Left lung (tissue), 10 donors: ENCODE measurements around the gene ASTL. TPM values are rescaled to one million over a fixed set of nuclear protein-coding genes. Genes with fewer than 3 reads are reported as not detected.

ENCODE experiments used
- ATAC-seq: fragments of 200-7000 bp; cut with Tn5 transposase; one replicate; pipeline ENCODE4 v1.9.1; 2020; ENCODE audit warnings: moderate library complexity
- DNase-seq, 4 donors: peaks; one replicate each; pipeline ENCODE4 v3.0.0-alpha.2; 2013 to 2020
- H3K27ac ChIP-seq, 2 donors: fragments of 200-600 bp; sonication (generic) in 1 of 2; one replicate each; pipeline versions ENCODE4 v1.5.0 to v1.8.0; 2020 to 2021
- H3K27me3 ChIP-seq, 2 donors: fragments of 200-600 bp; sonication (generic) in 1 of 2; one replicate each; pipeline versions ENCODE4 v1.5.0 to v1.8.0; 2020 to 2021
- H3K36me3 ChIP-seq, 2 donors: fragments of 200-600 bp; sonication (generic) in 1 of 2; one replicate each; pipeline versions ENCODE4 v1.5.0 to v1.8.0; 2020 to 2021
- H3K4me1 ChIP-seq, 2 donors: fragments of 200-600 bp; one replicate each; pipeline ENCODE4 v1.8.0; 2021
- H3K4me3 ChIP-seq, 2 donors: fragments of 200-600 bp; sonication (generic) in 1 of 2; one replicate each; pipeline versions ENCODE4 v1.5.0 to v1.8.0; 2020 to 2021; ENCODE audit warnings: mild to moderate bottlenecking in 1 of 2
- H3K9me3 ChIP-seq, 2 donors: fragments of 200-600 bp; sonication (generic) in 1 of 2; one replicate each; pipeline versions ENCODE4 v1.5.0 to v1.8.0; 2020 to 2021
- intact Hi-C, 2 donors: fragments of 100-400 bp; cut with DNase I; formaldehyde crosslinking; loops; one replicate each; pipeline versions ENCODE4 v1.11.2 to v1.14.2; 2022
- polyA plus RNA-seq, 6 donors: library from polyadenylated mRNA; unstranded; fragments of 120-200 nt; gene quantifications; one replicate each; pipeline ENCODE4 v1.2.1, GENCODE V29; 2013; ENCODE audit not compliant: insufficient read length in 6 of 6
- total RNA-seq, 2 donors: library from RNA; stranded (reverse); fragmentation: NEBNext Ultra II Directional; extraction: Animal tissue kit (Norgen Biotek cat#: 25700); gene quantifications; one replicate each; pipeline ENCODE4 v1.2.1, GENCODE V29; 2021
- TF ChIP-seq, protein P1 (sequence below), 2 donors: fragments of 200-600 bp; sonication (generic) in 1 of 2; IDR thresholded peaks; one replicate each; pipeline versions ENCODE4 v1.5.0 to v1.8.0; 2021; ENCODE audit warnings: antibody characterized with exemption in 2 of 2
- donor health status: DM: no; HTN: yes; CAD: no.
- donor health status: DM: no; HTN: no; CAD: no.

The ASTL gene
- total and polyA plus RNA-seq, 8 donors, result 0.11 to 0.30 (median 0.21) TPM; not detected in 3

DNA sequence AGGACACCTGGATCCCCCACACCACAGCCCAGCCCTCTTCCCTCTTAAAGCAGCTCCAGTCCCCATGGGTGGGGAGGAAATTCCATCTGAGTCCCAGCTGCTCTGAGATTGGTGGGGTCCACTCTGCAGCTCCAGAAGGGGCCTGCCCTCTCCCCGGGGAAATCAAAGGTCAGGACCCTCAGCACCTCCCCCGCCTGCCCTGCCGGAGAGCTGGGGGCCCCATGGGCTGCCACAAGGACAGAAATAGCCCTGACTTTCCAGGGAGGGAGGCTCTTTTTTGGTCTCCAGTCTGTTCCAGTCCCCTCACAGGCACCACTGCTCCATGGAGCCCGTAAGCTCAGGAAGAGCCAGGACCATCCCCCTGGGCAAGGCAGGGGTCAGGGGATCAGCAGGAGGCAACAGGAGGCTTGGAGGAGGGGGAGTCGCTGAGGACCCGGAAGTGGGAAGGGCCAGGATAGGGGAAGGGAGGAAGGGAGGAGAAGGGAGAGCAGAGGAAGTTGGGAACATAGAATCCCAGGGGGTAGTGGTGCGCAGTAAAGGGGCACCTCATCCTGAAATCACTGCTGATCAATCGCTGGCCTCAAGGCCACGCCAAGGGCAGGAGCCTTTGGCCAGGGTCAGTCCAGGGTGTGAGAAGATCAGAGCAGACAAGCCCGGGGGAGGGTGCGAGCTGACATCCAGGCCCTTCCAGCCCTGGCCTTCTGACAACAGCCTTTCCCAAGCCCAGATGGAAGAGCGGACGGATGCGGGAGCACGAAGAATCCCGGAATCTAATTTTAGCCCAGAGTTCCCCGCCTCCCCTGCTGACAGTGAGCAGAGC is 29.6 kb downstream of the ASTL start:
- intact Hi-C loops, result no loop called here
- Histone ChIP-seq H3K27ac (no peak overlapping the region), H3K4me3 (no peak overlapping the region), H3K27me3 (peaks cover 0 to 12% of the 10 kb centered on the region in 2 donors), H3K9me3 (peaks cover 0 to 16% of the 10 kb centered on the region in 2 donors), H3K4me1 (no peaks in the 10 kb centered on the region), H3K36me3 (no peaks in the 10 kb centered on the region)
- no peak for ATAC-seq
- DNase-seq, result peak; percentile 19 to 58 (median 35)
- TF ChIP-seq, protein P1, sequence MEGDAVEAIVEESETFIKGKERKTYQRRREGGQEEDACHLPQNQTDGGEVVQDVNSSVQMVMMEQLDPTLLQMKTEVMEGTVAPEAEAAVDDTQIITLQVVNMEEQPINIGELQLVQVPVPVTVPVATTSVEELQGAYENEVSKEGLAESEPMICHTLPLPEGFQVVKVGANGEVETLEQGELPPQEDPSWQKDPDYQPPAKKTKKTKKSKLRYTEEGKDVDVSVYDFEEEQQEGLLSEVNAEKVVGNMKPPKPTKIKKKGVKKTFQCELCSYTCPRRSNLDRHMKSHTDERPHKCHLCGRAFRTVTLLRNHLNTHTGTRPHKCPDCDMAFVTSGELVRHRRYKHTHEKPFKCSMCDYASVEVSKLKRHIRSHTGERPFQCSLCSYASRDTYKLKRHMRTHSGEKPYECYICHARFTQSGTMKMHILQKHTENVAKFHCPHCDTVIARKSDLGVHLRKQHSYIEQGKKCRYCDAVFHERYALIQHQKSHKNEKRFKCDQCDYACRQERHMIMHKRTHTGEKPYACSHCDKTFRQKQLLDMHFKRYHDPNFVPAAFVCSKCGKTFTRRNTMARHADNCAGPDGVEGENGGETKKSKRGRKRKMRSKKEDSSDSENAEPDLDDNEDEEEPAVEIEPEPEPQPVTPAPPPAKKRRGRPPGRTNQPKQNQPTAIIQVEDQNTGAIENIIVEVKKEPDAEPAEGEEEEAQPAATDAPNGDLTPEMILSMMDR (IDR thresholded peaks at IDR 0.05), result no peak

DNA sequence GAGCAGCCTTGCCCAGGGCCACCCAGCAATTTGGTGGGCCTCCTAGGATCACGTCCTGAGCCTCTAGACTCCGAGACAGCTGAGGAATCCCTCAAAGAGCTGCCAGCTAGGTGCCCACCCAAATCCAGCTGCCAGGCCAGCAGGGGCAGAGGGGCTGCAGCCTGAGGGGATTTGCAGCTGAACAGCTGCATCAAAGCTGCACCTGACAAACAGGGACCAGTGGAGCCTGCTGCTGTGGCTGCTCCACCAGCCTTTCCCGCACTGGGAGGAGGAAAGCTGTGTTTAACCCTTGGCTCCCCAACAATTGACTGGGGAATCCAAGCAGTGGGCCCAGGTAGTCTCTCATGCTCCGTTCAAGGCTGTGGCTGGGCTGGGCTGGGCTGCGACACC is 30.2 kb downstream of the ASTL start:
- intact Hi-C loops, result no loop called here
- TF ChIP-seq, protein P1 (IDR thresholded peaks at IDR 0.05), result no peak
- DNase-seq (peak in 2 of 4 donors; percentile 13 to 49), ATAC-seq (no peak)
- Histone ChIP-seq H3K36me3 (no peaks in the 10 kb centered on the region), H3K4me3 (no peak overlapping the region), H3K27me3 (peaks cover 0 to 12% of the 10 kb centered on the region in 2 donors), H3K27ac (no peak overlapping the region), H3K4me1 (no peaks in the 10 kb centered on the region), H3K9me3 (peaks cover 0 to 16% of the 10 kb centered on the region in 2 donors)

GRCh38 chr2:96107708-96108065 is 30.6 kb downstream of the ASTL start:
- intact Hi-C loops, result no loop called here
- no peak for ATAC-seq
- H3K9me3 ChIP-seq, result peaks cover 0 to 16% of the 10 kb centered on the region in 2 donors
- no peaks in the 10 kb centered on the region for H3K36me3 ChIP-seq
- H3K4me3 ChIP-seq, result no peak overlapping the region
- no peaks in the 10 kb centered on the region for H3K4me1 ChIP-seq
- TF ChIP-seq, protein P1 (IDR thresholded peaks at IDR 0.05), result no peak
- peak in 1 of 4 donors; percentile 27 for DNase-seq
- no peak overlapping the region for H3K27ac ChIP-seq
- H3K27me3 ChIP-seq, result peaks cover 0 to 12% of the 10 kb centered on the region in 2 donors

- Histone ChIP-seq H3K27me3 (peaks cover 0 to 12% of the 10 kb centered on the region in 2 donors), H3K36me3 (no peaks in the 10 kb centered on the region), H3K27ac (no peak overlapping the region), H3K4me1 (no peaks in the 10 kb centered on the region), H3K9me3 (peaks cover 0 to 16% of the 10 kb centered on the region in 2 donors), H3K4me3 (no peak overlapping the region)
- ATAC-seq (no peak), DNase-seq (peak in 2 of 4 donors; percentile 24 to 63)
- intact Hi-C loops, result no loop called here
- TF ChIP-seq, protein P1 (IDR thresholded peaks at IDR 0.05), result no peak
These were observed 31.2 kb downstream of the ASTL start for GRCh38 chr2:96106991-96107707.
